Putamen (tissue), 1 donor: ENCODE data around the gene SLC35C1.
"Not testable (repeated sequence)": the region's sequence is repeated elsewhere in the genome, so short reads cannot be mapped to it uniquely, and the experiment has no call there.

ENCODE experiments used
- DNase-seq: peaks from one replicate; pipeline ENCODE4 v3.0.0-alpha.2; 2016; ENCODE audit warnings: low spot score

Gene SLC35C1

DNA sequence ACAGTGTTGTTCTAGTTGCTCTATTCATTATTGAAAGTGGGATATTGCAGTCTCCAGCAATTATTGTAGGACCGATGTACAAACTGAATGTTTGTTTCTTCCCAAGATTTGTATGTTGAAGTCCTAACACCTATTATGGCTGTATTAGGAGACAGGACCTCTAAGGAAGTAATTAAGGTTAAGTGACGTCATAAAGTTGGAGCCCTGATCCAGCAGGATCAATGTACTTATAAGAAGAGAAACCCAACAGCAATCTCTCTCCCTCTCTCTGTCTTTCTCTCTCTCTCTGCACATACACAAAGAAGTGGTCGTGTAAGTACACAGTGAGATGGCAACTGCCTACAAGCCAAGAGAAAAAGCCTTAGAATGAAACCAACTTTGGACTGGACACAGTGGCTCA, 16.1 kb upstream of the SLC35C1 start:
- no peak for DNase-seq

GRCh38 chr11:45791524-45791923, 13.4 kb upstream of the SLC35C1 start:
- DNase-seq, result no peak

DNA sequence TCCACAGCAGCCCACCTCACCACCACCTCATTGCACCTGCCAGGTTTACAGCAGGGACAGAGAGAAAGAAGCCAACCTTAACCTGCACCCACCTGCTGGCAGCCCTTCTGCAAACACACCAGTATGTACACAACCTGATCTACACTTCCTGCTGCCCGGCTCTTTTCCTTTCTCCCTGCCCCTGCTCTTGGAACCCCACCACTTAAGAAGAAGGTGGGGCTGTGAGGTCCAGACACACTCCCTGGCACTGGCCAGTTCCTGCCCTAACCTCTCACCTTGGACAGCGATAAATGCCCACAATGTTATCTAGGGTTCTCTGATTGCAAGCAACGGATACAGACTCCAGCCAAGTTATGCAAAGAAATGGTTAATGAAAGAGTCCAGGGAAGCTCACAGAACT, 10.8 kb upstream of the SLC35C1 start:
- DNase-seq, result no peak

DNA sequence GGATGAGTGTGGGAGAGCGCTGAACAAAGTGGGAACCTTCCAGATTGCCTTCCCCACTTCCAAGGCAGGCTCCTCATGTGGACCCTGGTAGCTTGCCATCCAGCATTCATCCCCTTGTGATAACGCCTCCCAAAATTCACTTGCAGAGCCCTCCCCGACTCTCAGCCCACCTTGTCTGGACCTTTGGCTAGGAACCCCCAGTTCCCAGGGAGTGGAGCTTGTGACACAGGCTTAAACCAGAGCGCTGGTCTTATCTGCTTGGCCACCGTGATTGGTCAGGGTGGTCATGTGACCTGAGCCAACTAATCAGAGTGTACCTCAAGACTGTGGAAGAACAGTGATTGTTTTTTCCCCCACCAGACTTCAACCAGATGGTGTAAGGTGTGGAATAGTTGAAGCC, 9.6 kb upstream of the SLC35C1 start:
- DNase-seq, result no peak

DNA sequence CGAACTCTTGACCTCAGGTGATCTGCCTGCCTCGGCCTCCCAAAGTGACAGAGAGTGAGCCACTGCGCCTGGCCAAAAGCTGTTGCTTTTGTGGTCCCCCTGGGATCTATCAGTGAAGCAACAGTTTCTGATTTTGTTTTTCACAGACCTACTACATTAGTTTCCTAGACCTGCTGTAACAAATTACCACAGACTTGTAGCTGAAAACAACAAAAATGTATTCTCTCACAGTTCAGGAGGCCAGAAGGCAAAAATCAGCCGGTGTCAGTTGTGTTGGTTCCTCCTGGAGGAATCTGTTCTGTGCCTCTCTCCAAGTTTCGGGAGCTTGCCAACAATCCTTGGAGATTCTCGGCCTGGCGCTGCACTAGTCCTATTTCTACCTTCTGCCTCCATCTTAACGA, 8.5 kb upstream of the SLC35C1 start:
- no peak for DNase-seq

GRCh38 chr11:45798793-45799441, 6.0 kb upstream of the SLC35C1 start:
- no peak for DNase-seq

GRCh38 chr11:45799562-45799961, 5.4 kb upstream of the SLC35C1 start:
- no peak for DNase-seq

DNA sequence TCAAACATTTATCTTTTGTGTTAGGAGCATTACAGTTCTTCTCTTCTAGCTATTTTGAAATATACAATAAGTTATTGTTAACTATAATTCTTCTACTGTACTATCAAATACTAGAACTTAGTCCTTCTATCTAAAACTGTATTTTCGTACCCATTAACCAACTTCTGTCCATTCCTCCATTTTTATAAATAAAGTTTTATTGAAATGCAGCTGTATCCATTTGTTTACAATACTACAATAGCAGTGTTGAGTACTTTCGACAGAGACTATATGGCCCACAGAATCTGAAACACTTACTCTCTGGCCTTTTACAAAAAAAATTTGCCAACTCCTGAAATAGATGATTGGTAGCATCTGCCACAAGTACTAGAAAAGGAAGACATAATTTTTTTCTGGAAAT, 4.7 kb upstream of the SLC35C1 start:
- no peak for DNase-seq

DNA sequence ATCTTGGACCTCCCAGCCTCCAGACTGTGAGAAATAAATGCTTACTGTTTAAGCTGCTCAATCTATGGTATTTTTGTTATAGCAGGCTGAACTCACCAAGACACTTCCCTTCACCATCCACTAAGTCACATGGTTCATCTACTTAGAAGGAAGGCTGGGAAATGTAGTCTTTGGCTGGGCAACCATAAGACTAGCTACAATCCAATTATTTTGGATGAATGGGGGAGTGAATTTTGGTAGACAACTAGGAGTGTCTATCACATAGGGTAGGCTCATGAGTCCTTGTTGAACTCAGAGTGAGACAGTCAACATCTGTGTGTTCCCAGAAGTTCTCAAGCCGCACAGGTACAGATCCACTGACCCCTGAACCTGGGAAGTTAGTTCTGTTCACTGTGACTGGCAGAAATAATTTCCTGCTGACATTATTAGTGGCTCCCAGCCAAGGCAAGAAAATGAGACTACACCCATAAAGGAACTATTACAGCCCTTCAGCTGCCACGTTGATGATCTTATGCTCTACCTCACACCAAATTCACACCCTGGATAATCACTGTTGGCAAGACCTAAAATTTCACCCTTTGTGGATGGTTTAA, 3.1 kb upstream of the SLC35C1 start:
- DNase-seq, result no peak

DNA sequence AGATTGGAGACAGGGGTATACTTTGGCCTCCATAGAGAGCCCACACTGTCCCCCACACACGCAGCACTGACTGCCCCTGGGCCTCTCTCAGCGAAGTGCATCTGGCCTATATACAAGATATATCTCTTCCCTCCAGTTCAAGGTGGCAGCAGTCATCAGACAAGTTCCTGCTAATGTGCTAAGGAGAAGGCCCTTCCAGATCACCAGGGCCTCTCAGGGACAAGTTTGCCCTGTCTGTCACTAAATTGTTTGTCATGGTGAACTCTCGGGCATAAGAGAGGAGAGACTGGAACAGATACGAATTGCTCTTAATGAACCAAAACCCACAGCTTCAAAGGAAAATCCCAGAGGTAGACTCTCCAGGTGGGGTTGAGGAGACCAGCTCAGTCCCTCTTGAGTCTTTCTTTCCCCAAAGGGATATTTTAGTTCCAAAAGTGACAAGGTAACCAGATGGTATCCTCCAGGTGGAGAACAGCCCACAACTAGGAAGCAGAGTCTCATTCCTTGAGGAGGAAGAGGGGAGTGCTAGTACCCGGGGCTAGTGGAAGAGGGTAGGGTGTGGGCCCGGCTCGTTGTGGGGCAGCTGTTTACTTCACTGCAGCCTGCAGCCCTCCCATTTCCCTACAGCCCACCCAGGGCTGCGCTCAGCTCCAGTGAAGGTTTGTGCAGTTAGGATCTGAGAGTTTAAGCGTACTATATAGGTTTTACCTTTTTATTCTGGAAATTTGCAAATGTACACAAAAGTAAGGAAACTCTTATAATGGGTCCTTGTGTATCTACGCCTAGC, 2.2 kb upstream of the SLC35C1 start:
- DNase-seq, result no peak

- DNase-seq, result peak; percentile 49
Observed at GRCh38 chr11:45803971-45804760, 783 bp upstream of the SLC35C1 start.

DNA sequence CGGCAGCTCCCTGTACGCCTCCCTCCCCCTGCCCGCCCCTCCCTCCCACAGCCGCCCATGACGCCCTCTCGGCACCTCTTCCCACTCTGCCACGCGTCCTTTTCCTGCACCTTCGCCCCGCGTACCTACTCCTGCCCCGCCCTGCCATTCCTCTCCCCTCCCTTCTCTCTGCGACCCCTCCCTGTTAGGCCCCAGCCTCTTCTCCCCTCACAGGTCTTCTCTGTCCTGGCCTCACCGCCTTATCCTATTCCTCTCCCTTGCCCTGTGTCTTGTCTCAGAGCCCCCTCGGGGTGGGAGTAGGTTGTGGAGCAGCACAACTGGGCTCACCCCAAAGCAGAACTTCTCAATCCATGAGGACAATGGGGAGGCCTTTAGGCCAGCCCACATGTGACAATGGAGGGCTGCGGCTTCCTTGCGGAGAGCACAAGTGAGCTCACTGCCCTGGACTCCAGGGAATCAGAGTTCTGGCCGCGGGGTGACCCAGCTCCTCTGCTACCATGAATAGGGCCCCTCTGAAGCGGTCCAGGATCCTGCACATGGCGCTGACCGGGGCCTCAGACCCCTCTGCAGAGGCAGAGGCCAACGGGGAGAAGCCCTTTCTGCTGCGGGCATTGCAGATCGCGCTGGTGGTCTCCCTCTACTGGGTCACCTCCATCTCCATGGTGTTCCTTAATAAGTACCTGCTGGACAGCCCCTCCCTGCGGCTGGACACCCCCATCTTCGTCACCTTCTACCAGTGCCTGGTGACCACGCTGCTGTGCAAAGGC, 539 bp downstream of the SLC35C1 start:
- no peak for DNase-seq

DNA sequence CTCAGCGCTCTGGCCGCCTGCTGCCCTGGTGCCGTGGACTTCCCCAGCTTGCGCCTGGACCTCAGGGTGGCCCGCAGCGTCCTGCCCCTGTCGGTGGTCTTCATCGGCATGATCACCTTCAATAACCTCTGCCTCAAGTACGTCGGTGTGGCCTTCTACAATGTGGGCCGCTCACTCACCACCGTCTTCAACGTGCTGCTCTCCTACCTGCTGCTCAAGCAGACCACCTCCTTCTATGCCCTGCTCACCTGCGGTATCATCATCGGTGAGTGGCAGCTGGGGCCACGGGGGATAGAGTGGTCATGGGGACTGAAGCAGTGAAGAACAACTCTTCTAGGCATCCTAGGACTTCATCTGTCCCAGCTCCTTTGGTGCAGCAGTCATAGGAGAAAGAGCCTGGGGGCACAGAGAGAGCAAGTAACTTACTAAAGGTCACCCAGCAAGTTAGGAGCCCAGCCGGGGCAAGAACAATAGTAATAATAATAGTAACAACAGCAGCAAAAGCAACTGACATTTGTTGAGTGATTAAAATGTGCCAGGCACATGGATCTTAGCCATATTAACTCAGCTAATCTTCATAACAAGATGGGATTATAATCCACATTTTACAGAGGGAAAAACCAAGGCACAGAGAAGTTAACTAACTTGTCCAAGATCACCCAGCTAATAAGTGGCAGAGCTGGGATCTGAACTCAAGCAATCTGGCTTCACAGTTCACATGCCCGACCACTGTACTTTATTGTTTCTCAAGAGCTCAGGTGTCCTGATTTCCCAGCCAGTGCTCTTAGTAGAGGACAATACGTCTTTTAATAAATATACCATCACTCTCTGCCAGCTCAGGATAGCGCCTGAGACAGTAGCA, 1.4 kb downstream of the SLC35C1 start:
- DNase-seq, result no peak

DNA sequence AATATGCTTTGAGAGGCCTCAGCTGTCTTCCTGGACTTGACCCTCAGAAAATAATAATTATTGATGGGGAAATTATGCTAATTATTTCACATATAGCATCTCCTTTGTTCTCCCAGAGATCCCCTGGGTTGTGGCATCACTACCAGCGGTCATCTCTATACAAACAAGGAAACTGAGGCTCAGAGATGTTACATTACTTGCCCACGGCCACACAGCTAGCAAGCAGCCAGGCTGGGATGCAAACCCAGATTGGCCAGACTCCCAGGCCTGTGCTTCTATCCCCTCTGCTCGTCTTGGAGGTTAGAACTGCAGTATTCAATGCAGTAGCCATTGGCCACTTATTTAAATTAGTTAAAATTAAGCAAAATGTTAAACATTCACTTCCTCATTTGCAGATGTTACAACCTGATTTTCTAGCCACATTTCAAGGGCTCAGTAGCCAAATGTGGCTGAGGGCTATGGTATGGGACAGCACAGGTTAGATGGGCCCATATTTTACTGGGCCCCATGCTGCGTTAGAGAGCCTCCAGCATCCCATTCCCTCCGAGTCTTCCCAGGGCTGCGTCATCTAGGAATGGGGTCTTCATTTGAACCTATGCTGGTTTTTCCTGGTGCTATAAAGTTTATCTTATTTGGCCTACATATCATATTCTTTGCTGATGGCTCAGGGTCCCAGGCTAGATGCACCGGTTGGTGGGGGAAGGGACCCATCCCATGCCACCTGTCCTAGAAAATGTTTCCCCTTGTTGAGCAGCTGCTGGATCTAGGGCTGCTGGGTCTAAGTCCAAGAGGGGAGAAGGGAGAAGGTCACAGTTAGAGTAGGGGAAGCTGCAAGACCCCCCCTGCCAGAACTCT, 2.2 kb downstream of the SLC35C1 start:
- no peak for DNase-seq

DNA sequence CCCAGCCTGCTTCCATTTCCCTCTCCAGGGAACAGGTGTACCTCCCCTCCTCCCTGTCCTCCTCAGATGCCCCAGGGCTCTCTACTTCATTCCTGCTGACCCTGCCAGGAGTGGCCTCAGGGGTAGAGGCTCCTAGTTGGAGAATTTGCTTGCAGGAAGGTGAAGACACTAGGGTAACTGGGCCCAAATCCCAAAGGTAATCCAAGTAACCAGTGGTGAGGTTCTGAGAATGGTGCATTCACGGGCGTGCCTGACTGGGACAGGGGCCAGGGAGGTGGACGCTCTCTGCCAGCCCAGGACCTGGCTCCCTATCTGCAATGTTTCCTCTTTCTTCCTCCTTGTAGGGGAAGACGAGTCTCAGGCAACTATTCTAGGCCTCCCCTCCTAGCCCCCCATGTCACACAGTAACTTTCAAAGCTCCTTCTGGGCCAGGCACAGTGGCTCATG, 2.9 kb downstream of the SLC35C1 start:
- no peak for DNase-seq

DNA sequence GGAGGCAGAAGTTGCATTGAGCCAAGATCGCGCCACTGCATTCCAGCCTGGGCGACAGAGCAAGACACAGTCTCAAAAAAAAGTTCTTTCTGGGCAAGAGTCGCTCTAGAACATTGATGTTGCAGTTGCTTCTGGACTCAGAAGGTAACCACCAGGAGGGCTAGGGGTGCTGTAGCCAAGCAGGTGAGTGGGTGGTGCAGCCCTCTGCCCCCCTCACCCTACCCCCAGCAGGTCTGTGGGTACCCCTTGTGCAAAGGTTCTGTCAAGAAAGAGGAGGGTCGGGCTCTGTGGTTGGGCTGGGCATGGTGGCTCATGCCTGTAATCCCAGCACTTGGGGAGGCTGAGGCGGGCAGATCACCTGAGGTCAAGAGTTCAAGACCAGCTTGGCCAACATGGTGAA, 3.5 kb downstream of the SLC35C1 start:
- not testable (repeated sequence) for DNase-seq

- DNase-seq, result no peak
Observed at GRCh38 chr11:45809456-45810395, 4.8 kb downstream of the SLC35C1 start.

GRCh38 chr11:45810431-45811108, 5.6 kb downstream of the SLC35C1 start:
- no peak for DNase-seq
